Activated CD8-positive, alpha-beta memory T cell treated with anti-CD3 and anti-CD28 coated beads, Interleukin-2, amount 10 ng/mL, durations not matched to agents 7 days and 5 days (primary cell): ENCODE data around the gene HACD3. TPM values are rescaled to one million over a fixed set of nuclear protein-coding genes. Genes with fewer than 3 reads are reported as not detected.

ENCODE experiments used
- ATAC-seq: fragments of 150-1000 bp; cut with Tn5 transposase; one replicate; pipeline ENCODE4 v1.10.0; 2021; ENCODE audit warnings: moderate library complexity
- CTCF ChIA-PET: fragments of 350-600 bp; sonication (Branson Sonifier 250); formaldehyde crosslinking; loops from one replicate; lab custom pipeline; 2021; ENCODE audit warnings: antibody characterized with exemption; lab: Charles Lee
- DNase-seq: peaks from one replicate; pipeline ENCODE4 v3.0.0-alpha.2; 2020
- H3K27ac Mint-ChIP-seq: one replicate; pipeline ENCODE4 v1.8.0; 2021; ENCODE audit warnings: mild to moderate bottlenecking, mixed read lengths
- H3K27me3 Mint-ChIP-seq: one replicate; pipeline ENCODE4 v1.8.0; 2021; ENCODE audit warnings: mixed read lengths
- H3K36me3 Mint-ChIP-seq: one replicate; pipeline ENCODE4 v1.8.0; 2021; ENCODE audit warnings: mild to moderate bottlenecking, mixed read lengths
- H3K4me1 Mint-ChIP-seq: one replicate; pipeline ENCODE4 v1.8.0; 2021; ENCODE audit warnings: mixed read lengths
- H3K4me3 Mint-ChIP-seq: one replicate; pipeline ENCODE4 v1.8.0; 2021; ENCODE audit warnings: mild to moderate bottlenecking, moderate library complexity, mixed read lengths
- H3K9me3 Mint-ChIP-seq: one replicate; pipeline ENCODE4 v1.8.0; 2022; ENCODE audit warnings: low read depth, mixed read lengths
- total RNA-seq, 2 experiments: library from RNA; stranded (reverse); gene quantifications; one replicate each; pipeline ENCODE4 v1.2.3, GENCODE V29; 2021

The HACD3 gene
- total RNA-seq = 10 to 100 TPM; 40.7 to 43.5 TPM

DNA sequence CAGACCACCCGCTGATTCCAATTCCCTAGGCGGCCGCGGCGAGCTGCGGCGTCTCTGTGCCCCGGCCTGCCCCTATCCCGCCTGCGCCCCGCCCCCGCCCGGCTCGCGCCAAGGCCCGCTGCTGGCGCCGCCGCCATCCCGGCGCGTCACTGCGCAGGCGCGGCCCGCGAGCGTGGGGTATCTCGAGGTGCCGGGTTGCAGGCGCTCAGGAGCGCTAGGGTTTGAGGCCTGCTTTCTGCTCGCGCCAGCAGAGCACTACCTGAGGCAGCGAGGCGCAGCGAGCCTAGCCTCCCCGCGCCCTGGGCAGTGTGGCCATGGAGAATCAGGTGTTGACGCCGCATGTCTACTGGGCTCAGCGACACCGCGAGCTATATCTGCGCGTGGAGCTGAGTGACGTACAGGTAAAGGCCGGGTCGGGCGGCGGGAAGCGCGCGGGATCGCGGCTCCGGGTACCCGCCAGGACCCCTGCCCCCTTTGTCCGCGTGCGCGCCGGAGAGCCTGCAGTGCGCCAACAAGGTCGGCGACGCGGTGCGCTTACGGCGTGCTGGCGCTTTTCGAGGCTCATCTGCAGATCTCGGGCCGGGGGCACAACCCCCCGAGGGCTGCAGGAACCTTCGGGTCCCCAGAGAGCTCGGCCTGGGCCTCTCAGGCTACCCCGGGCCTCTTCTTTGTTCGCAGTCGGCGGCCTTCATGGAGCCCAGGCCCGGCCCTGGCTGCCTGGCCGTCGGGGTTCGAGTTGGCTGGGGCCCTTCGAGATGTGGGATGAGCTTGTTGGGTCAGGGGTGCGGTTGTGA lies at the start of gene HACD3:
Gene HACD3 (plus strand): TSS at position 146 of the 794 bp plus-strand sequence. CDS start 169 bp downstream, at position 315.
- H3K4me3 Mint-ChIP-seq = peak within 1 kb of the TSS; percentile 68

DNA sequence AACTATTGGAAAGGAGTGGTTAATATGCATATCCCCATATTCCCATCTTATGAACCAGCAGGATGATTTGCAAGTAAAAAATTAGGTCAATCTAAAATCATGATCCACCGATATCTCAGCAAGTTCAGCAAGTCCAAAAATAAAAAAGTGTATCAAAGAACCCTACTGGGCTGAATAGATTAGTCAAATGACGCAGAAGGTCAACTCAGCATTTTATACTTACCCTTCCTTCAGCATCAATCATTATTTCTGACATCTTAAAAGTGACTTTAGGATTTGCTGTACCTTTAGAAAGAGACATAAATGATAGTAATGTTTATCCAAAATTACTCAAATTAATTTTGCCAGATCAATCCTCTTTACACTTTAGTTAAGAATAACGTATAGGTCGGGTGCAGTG lies 45.4 kb upstream of the HACD3 start:
- DNase-seq = no peak
- Mint-ChIP-seq H3K27me3 (no peaks in the 10 kb centered on the region), H3K27ac (no peak overlapping the region), H3K9me3 (no peaks in the 10 kb centered on the region), H3K36me3 (peaks cover 50% of the 10 kb centered on the region), H3K4me3 (no peak overlapping the region), H3K4me1 (no peaks in the 10 kb centered on the region)
- ATAC-seq = no peak
- CTCF ChIA-PET = no interaction called here

More for the DNA sequence above, at the start of gene HACD3:
- Mint-ChIP-seq H3K9me3 (no peaks in the 10 kb centered on the region), H3K27me3 (peaks cover 3% of the 10 kb centered on the region), H3K36me3 (peaks cover 9% of the 10 kb centered on the region), H3K4me1 (peaks cover 38% of the 10 kb centered on the region), H3K27ac (peak within 1 kb of the TSS; percentile 81)
- DNase-seq = peak; percentile 90
- ATAC-seq = peak; percentile 99
- CTCF ChIA-PET = interaction anchor here (0.6 to 1.8 kb wide), 8 partner anchors 16 to 360 kb away, joined by 3 to 4 read pairs (median 3); no protein-coding TSS in a partner anchor

DNA sequence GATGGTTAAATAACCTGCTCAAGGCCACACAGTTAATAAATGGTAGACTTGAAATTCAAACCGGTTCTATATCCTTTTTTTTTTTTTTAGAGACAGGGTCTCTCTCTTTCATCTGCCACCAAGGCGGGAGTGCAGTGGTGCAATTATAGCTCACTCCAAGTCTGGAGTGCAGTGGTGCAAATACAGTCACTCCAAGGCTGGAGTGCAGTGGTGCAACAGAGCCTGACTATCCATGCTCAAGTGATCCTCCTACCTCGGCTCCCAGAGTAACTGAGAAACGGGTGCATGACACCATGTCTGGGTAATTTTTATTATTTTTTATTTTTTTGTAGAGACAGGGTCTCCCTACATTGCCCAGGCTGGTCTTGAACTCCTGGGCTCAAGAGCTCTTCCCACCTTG lies 36.2 kb upstream of the HACD3 start:
- Mint-ChIP-seq H3K9me3 (no peaks in the 10 kb centered on the region), H3K4me3 (no peak overlapping the region), H3K27me3 (no peaks in the 10 kb centered on the region), H3K4me1 (peaks cover 2% of the 10 kb centered on the region), H3K27ac (no peak overlapping the region), H3K36me3 (peaks cover 43% of the 10 kb centered on the region)
- no peak for ATAC-seq
- CTCF ChIA-PET = interaction anchor here (0.6 to 0.7 kb wide), 2 partner anchors 73 to 1030 kb away, joined by 4 read pairs; no protein-coding TSS in a partner anchor
- no peak for DNase-seq

DNA sequence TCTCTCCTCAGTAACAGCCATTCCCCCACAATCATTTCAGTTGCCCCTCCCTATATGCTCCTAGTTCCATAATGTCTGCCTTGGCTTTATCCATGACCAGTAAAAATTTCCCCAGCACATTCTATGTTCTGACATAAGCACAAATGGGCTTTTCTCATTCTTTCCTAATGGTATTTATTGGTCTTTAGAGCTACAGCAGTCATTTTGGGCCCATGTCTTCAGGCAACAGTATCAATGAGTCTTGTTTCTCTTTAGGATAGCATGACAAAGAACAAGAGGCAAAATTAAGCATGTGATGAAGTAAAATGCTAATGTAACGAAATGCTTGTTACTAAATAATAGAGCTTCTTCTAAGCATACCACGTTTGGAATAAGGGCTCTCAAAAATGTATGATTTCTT lies 20.9 kb upstream of the HACD3 start:
- Mint-ChIP-seq H3K27ac (no peak overlapping the region), H3K4me1 (peaks cover 23% of the 10 kb centered on the region), H3K4me3 (no peak overlapping the region), H3K27me3 (no peaks in the 10 kb centered on the region), H3K36me3 (peaks cover 46% of the 10 kb centered on the region), H3K9me3 (no peaks in the 10 kb centered on the region)
- DNase-seq = no peak
- CTCF ChIA-PET = interaction anchor here (0.6 kb wide), 1 partner anchor 15 kb away, joined by 3 read pairs; no protein-coding TSS in a partner anchor
- no peak for ATAC-seq

GRCh38 chr15:65512189-65512588 lies 18.1 kb upstream of the HACD3 start:
- Mint-ChIP-seq H3K27me3 (no peaks in the 10 kb centered on the region), H3K36me3 (peaks cover 47% of the 10 kb centered on the region), H3K9me3 (no peaks in the 10 kb centered on the region), H3K27ac (peak overlapping the region; percentile 81), H3K4me3 (no peak overlapping the region), H3K4me1 (peaks cover 46% of the 10 kb centered on the region)
- CTCF ChIA-PET = interaction anchor here (1.0 to 1.7 kb wide), 3 partner anchors 13 to 324 kb away, joined by 3 to 4 read pairs (median 3); no protein-coding TSS in a partner anchor
- ATAC-seq (no peak), DNase-seq (no peak)

GRCh38 chr15:65512807-65513416 lies 17.4 kb upstream of the HACD3 start:
- ATAC-seq = no peak
- Mint-ChIP-seq H3K9me3 (no peaks in the 10 kb centered on the region), H3K4me3 (no peak overlapping the region), H3K4me1 (peaks cover 48% of the 10 kb centered on the region), H3K36me3 (peaks cover 46% of the 10 kb centered on the region), H3K27ac (peak overlapping the region; percentile 81), H3K27me3 (no peaks in the 10 kb centered on the region)
- DNase-seq = no peak
- CTCF ChIA-PET = interaction anchor here (0.7 to 1.7 kb wide), 4 partner anchors 12 to 324 kb away, joined by 3 to 4 read pairs (median 3); no protein-coding TSS in a partner anchor

GRCh38 chr15:65516997-65517865 lies 13.0 kb upstream of the HACD3 start, which contains the start of gene DPP8:
Gene DPP8 (minus strand): TSS chr15:65517689. CDS start chr15:65512553, 5,136 bp downstream.
- Mint-ChIP-seq H3K27ac (peak within 1 kb of the TSS; percentile 96), H3K27me3 (no peaks in the 10 kb centered on the region), H3K4me1 (peaks cover 49% of the 10 kb centered on the region), H3K4me3 (peak within 1 kb of the TSS; percentile 99), H3K9me3 (no peaks in the 10 kb centered on the region), H3K36me3 (peaks cover 24% of the 10 kb centered on the region)
- DNase-seq (peak; percentile 96), ATAC-seq (peak; percentile 93)
- CTCF ChIA-PET = interaction anchor here (0.6 to 1.6 kb wide), 11 partner anchors 9 to 771 kb away, joined by 3 to 9 read pairs (median 3); no protein-coding TSS in a partner anchor

GRCh38 chr15:65517866-65518207 lies 12.4 kb upstream of the HACD3 start:
- DNase-seq (no peak), ATAC-seq (peak; percentile 2)
- peaks cover 18% of the 10 kb centered on the region for H3K36me3 Mint-ChIP-seq
- H3K27me3 Mint-ChIP-seq = no peaks in the 10 kb centered on the region
- CTCF ChIA-PET = interaction anchor here (1.0 to 1.6 kb wide), 4 partner anchors 14 to 345 kb away, joined by 3 to 6 read pairs (median 4); partner anchors contain the start of gene INTS14
- peak overlapping the region; percentile 99 for H3K4me3 Mint-ChIP-seq
- H3K4me1 Mint-ChIP-seq = peaks cover 45% of the 10 kb centered on the region
- peak overlapping the region; percentile 96 for H3K27ac Mint-ChIP-seq
- no peaks in the 10 kb centered on the region for H3K9me3 Mint-ChIP-seq

- Mint-ChIP-seq H3K4me1 (peaks cover 39% of the 10 kb centered on the region), H3K27me3 (no peaks in the 10 kb centered on the region), H3K27ac (no peak overlapping the region), H3K4me3 (no peak overlapping the region), H3K36me3 (peaks cover 14% of the 10 kb centered on the region), H3K9me3 (no peaks in the 10 kb centered on the region)
- DNase-seq = no peak
- no peak for ATAC-seq
- CTCF ChIA-PET = interaction anchor here (0.6 to 1.6 kb wide), 5 partner anchors 15 to 344 kb away, joined by 3 to 6 read pairs (median 5); partner anchors contain the start of gene INTS14
Observed at GRCh38 chr15:65518633-65519285, 11.5 kb upstream of the HACD3 start.

DNA sequence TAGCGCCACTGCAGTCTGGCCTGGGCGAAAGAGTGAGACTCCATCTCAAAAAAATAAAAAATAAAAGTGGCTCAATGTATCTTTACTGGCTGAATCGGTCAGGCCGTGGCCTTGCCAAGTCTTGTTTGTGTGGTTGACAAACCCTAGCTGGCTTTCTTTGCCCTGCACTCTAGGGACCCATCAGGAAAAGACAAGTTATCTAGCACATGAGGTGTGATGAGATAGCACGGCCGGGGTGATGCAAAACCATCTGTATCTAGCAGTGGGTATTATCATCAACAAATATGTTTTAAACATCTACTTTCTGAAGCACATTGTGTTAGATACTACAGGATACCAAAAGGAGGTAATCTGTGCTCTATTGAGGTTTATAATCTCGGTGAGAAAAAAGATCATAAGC lies 8.9 kb upstream of the HACD3 start:
- CTCF ChIA-PET = no interaction called here
- Mint-ChIP-seq H3K27ac (no peak overlapping the region), H3K4me3 (no peak overlapping the region), H3K4me1 (peaks cover 16% of the 10 kb centered on the region), H3K9me3 (no peaks in the 10 kb centered on the region), H3K36me3 (peaks cover 4% of the 10 kb centered on the region), H3K27me3 (peaks cover 5% of the 10 kb centered on the region)
- DNase-seq (no peak), ATAC-seq (no peak)

- peaks cover 3% of the 10 kb centered on the region for H3K4me1 Mint-ChIP-seq
- no peaks in the 10 kb centered on the region for H3K9me3 Mint-ChIP-seq
- no peak overlapping the region for H3K27ac Mint-ChIP-seq
- DNase-seq = no peak
- CTCF ChIA-PET = interaction anchor here (1.0 to 1.2 kb wide), 2 partner anchors 20 to 139 kb away, joined by 3 to 4 read pairs; no protein-coding TSS in a partner anchor
- no peaks in the 10 kb centered on the region for H3K36me3 Mint-ChIP-seq
- H3K27me3 Mint-ChIP-seq = peaks cover 8% of the 10 kb centered on the region
- no peak for ATAC-seq
- no peak overlapping the region for H3K4me3 Mint-ChIP-seq
Observed at GRCh38 chr15:65524226-65524625, 6.0 kb upstream of the HACD3 start.

GRCh38 chr15:65525622-65526021 lies 4.6 kb upstream of the HACD3 start:
- no peaks in the 10 kb centered on the region for H3K9me3 Mint-ChIP-seq
- H3K27me3 Mint-ChIP-seq = peaks cover 8% of the 10 kb centered on the region
- DNase-seq (no peak), ATAC-seq (no peak)
- peaks cover 7% of the 10 kb centered on the region for H3K4me1 Mint-ChIP-seq
- CTCF ChIA-PET = interaction anchor here (0.9 to 1.3 kb wide), 2 partner anchors 9 to 54 kb away, joined by 3 to 9 read pairs; no protein-coding TSS in a partner anchor
- H3K4me3 Mint-ChIP-seq = no peak overlapping the region
- peaks cover 2% of the 10 kb centered on the region for H3K36me3 Mint-ChIP-seq
- H3K27ac Mint-ChIP-seq = no peak overlapping the region
